GM12801 (cell line): Measurements from ENCODE around the gene FUNDC1.

Experiments used
- CTCF ChIP-seq: IDR thresholded peaks from one replicate; pipeline ENCODE4 v1.5.1; 2011; ENCODE audit warnings: control low read depth; ENCODE audit not compliant: insufficient read length; ENCODE audit errors: extremely low read depth

Gene FUNDC1

GRCh38 chrX:44495091-44495490 lies 47.6 kb downstream of the FUNDC1 start:
- no peak for TF ChIP-seq CTCF

- no peak for TF ChIP-seq CTCF
Measured at GRCh38 chrX:44494357-44494756, 48.3 kb downstream of the FUNDC1 start.

- no peak for TF ChIP-seq CTCF
Measured at GRCh38 chrX:44489515-44489914, 53.1 kb downstream of the FUNDC1 start.

- no peak for TF ChIP-seq CTCF
Measured at GRCh38 chrX:44484607-44485146, 58.0 kb downstream of the FUNDC1 start.

GRCh38 chrX:44483965-44484606 lies 58.6 kb downstream of the FUNDC1 start:
- no peak for TF ChIP-seq CTCF

- TF ChIP-seq CTCF = no peak
Measured at GRCh38 chrX:44482575-44482974, 60.1 kb downstream of the FUNDC1 start.

- TF ChIP-seq CTCF = no peak
Measured at GRCh38 chrX:44480591-44480990, 62.1 kb downstream of the FUNDC1 start.

GRCh38 chrX:44474410-44474809 lies 68.2 kb downstream of the FUNDC1 start:
- TF ChIP-seq CTCF = no peak
